ENCODE measurements around the gene PLOD3. TPM values are rescaled to one million over a fixed set of nuclear protein-coding genes. Genes with fewer than 3 reads are reported as not detected.

Gene PLOD3
- total and polyA plus RNA-seq, 9 of the 15 experiments (the other 6 are each of a cell fraction or from before 2014, with no cell fraction given), result 2.8 to 101 (median 30.9) TPM

DNA sequence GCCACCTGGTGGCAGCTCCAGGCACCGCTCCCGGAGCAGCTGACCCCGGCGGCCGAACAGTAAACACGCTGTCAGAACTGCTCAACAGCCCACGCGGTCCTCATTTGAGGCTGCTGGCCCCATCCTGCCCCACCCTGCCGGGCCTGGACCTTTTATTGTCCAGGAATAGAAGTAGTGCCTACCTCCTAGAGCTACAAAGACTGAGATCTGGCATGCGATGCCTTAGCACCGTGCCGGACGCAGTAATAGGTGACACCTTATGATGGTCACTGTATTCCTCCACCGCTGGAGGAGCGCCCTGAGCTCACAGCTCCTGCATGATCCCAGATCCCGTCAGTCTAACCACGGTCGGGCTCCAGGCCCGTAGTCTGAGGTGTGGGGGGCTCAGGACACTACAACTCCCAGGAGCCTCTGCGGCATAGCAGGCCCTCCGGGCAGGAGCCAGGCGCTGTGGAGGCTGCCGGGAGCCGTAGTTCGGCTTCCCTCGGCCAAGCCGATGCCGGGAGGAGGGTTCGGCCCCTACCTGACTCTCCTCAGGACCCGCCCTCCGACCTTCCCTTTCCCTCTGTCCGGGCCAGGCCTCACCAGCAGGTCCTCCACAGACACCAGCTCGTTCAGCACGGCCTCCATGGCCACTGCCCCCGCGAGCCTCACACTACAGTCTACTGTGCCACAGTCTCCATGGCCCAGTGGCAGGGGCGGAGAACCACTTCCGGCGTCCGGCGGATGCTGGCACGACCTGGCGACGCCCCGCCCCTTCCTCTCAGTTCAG is 27.2 kb upstream of the PLOD3 start, which contains the start of gene FIS1 (continued):
- TF ChIP-seq ZFX (CRISPR knock-in tag; IDR thresholded peaks at IDR 0.05), result peak; percentile 85
- TF ChIP-seq DIDO1 (tag; IDR thresholded peaks at IDR 0.05; ENCODE audit: low read depth), result peak; percentile 69; the same call in 1 of the 2 replicates
- TF ChIP-seq OTX1 (CRISPR knock-in tag; IDR thresholded peaks at IDR 0.05), result 0 out of 2 replicates have a peak, but pooled peaks have one; percentile 11
- TF ChIP-seq, protein P1, sequence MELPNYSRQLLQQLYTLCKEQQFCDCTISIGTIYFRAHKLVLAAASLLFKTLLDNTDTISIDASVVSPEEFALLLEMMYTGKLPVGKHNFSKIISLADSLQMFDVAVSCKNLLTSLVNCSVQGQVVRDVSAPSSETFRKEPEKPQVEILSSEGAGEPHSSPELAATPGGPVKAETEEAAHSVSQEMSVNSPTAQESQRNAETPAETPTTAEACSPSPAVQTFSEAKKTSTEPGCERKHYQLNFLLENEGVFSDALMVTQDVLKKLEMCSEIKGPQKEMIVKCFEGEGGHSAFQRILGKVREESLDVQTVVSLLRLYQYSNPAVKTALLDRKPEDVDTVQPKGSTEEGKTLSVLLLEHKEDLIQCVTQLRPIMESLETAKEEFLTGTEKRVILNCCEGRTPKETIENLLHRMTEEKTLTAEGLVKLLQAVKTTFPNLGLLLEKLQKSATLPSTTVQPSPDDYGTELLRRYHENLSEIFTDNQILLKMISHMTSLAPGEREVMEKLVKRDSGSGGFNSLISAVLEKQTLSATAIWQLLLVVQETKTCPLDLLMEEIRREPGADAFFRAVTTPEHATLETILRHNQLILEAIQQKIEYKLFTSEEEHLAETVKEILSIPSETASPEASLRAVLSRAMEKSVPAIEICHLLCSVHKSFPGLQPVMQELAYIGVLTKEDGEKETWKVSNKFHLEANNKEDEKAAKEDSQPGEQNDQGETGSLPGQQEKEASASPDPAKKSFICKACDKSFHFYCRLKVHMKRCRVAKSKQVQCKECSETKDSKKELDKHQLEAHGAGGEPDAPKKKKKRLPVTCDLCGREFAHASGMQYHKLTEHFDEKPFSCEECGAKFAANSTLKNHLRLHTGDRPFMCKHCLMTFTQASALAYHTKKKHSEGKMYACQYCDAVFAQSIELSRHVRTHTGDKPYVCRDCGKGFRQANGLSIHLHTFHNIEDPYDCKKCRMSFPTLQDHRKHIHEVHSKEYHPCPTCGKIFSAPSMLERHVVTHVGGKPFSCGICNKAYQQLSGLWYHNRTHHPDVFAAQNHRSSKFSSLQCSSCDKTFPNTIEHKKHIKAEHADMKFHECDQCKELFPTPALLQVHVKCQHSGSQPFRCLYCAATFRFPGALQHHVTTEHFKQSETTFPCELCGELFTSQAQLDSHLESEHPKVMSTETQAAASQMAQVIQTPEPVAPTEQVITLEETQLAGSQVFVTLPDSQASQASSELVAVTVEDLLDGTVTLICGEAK (IDR thresholded peaks at IDR 0.05), result peak; percentile 97
- TF ChIP-seq, protein P1 (CRISPR knock-in tag; IDR thresholded peaks at IDR 0.05), result no peak
- TF ChIP-seq ELF1 (tag; IDR thresholded peaks at IDR 0.05), result peak; percentile 82
- TF ChIP-seq ZNF639 (CRISPR knock-in tag; conservative IDR thresholded peaks at IDR 0.05 in 1 of 2, IDR thresholded peaks at IDR 0.05 in 1 of 2), result peak in 1 of 2 experiments; percentile 79; a peak in 2 of 4 replicates
- TF ChIP-seq BCOR (IDR thresholded peaks at IDR 0.05), result peak; percentile 67; the same call in 1 of the 2 replicates
- peak in 2 of 3 experiments; percentile 71 to 83 for TF ChIP-seq YY1 (IDR thresholded peaks at IDR 0.05; ENCODE audit: borderline replicate concordance in 1 of 3, control insufficient read depth in 1 of 3, extremely low read depth in 1 of 3, insufficient read depth in 3 of 3, insufficient read length in 1 of 3, insufficient replicate concordance in 2 of 3, low read depth in 1 of 3, low read length in 2 of 3)
- TF ChIP-seq SMARCB1 (IDR thresholded peaks at IDR 0.05; ENCODE audit: insufficient read length, low read depth), result no peak
- no peak for TF ChIP-seq NCOA6 (IDR thresholded peaks at IDR 0.05)
- peak; percentile 50; the same call in 1 of the 2 replicates for TF ChIP-seq ZNF511 (CRISPR knock-in tag; IDR thresholded peaks at IDR 0.05)
- no peak for TF ChIP-seq POU5F1 (IDR thresholded peaks at IDR 0.05; ENCODE audit: borderline replicate concordance, low read depth, low read length, partially characterized antibody)
- peak in 1 of 2 experiments; percentile 77; a peak in 1 of 4 replicates for TF ChIP-seq NONO (IDR thresholded peaks at IDR 0.05; ENCODE audit: low read depth in 2 of 2, low read length in 1 of 2)
- TF ChIP-seq GATA2 (CRISPR knock-in tag; IDR thresholded peaks at IDR 0.05), result 0 out of 2 replicates have a peak, but pooled peaks have one; percentile 5

Measured in K562 (cell line).